Left renal pelvis (tissue), 4 donors: ENCODE measurements around the gene OSBPL2. TPM values are rescaled to one million over a fixed set of nuclear protein-coding genes. Genes with fewer than 3 reads are reported as not detected.

ENCODE experiments used
- DNase-seq, 4 donors: peaks; one replicate each; pipeline ENCODE4 v3.0.0-alpha.2; 2013; ENCODE audit warnings: low read depth in 4 of 4, low spot score in 3 of 4
- polyA plus RNA-seq, 4 donors: library from polyadenylated mRNA; unstranded; fragments of 120-200 nt; gene quantifications; one replicate each; pipeline ENCODE4 v1.2.1, GENCODE V29; 2013; ENCODE audit not compliant: insufficient read length in 4 of 4

OSBPL2 gene
- polyA plus RNA-seq, 4 donors = 23.5 to 44.3 (median 34.3) TPM

- no peak for DNase-seq
Observed at GRCh38 chr20:62205618-62206387, 32.5 kb upstream of the OSBPL2 start.

GRCh38 chr20:62206388-62206775 lies 31.9 kb upstream of the OSBPL2 start:
- DNase-seq = no peak

- no peak for DNase-seq
Observed at GRCh38 chr20:62208061-62208794, 30.1 kb upstream of the OSBPL2 start.

- DNase-seq = no peak
Observed at GRCh38 chr20:62208795-62209755, 29.2 kb upstream of the OSBPL2 start.

GRCh38 chr20:62209850-62210495 lies 28.3 kb upstream of the OSBPL2 start:
- no peak for DNase-seq

GRCh38 chr20:62210496-62210855 lies 27.8 kb upstream of the OSBPL2 start:
- no peak for DNase-seq

- no peak for DNase-seq
Observed at GRCh38 chr20:62211216-62211615, 27.1 kb upstream of the OSBPL2 start.

- DNase-seq = no peak
Observed at GRCh38 chr20:62211769-62212288, 26.5 kb upstream of the OSBPL2 start.

- DNase-seq = no peak
Observed at GRCh38 chr20:62212299-62212698, 26.0 kb upstream of the OSBPL2 start.

- DNase-seq = no peak
Observed at GRCh38 chr20:62214067-62214466, 24.3 kb upstream of the OSBPL2 start.

- DNase-seq = no peak
Observed at GRCh38 chr20:62215020-62215990, 23.0 kb upstream of the OSBPL2 start.

GRCh38 chr20:62215991-62216635 lies 22.2 kb upstream of the OSBPL2 start:
- no peak for DNase-seq

GRCh38 chr20:62216636-62217566 lies 21.4 kb upstream of the OSBPL2 start:
- no peak for DNase-seq

- DNase-seq = no peak
Observed at GRCh38 chr20:62217913-62218773, 20.2 kb upstream of the OSBPL2 start.

- DNase-seq = no peak
Observed at GRCh38 chr20:62219101-62219991, 19.0 kb upstream of the OSBPL2 start.
